Measurements from ENCODE around the gene AHNAK.

AHNAK gene

DNA sequence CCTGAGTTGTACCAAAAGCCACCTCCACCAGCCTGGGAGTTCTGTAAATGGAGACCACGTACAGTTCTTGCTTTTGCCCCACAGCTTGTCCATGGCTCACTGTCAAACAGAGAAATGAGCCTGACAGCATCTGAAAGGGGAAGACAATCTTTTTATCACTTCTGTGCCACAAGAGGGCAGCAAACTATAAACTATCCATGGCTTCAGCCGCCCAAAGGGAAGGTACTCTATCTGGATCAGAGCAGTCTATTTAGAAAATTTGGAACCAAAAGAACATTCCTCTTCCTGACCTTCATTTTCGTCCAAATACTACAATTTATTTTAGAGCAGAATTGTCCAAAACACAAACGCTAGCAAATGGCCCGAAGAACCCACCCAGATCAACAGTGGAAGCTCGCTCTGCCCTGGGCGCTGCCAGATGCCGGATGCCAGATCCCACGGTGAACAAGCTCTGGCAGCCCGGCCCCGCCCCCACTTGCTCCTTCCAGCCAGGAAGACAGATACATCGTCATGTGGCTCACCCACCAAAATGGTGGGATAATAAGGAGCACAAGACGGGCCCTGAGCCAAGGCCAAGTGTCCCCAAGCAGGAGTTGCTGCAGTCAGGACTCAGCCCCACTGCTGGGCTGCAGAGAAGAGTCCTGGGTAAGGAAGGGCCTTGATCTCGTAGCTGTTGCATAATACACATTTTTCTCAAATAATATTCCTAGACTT is 151.6 kb downstream of the AHNAK start (continued):
- TF ChIP-seq CSDC2 (CRISPR knock-in tag; IDR thresholded peaks at IDR 0.05), result 0 out of 2 replicates have a peak, but pooled peaks have one; percentile 56
- TF ChIP-seq BACH2 (CRISPR knock-in tag; IDR thresholded peaks at IDR 0.05; ENCODE audit: borderline replicate concordance), result no peak
- TF ChIP-seq RARB (CRISPR knock-in tag; IDR thresholded peaks at IDR 0.05), result no peak
- TF ChIP-seq SNAI2 (CRISPR knock-in tag; IDR thresholded peaks at IDR 0.05), result no peak
- TF ChIP-seq ISL1 (CRISPR knock-in tag; IDR thresholded peaks at IDR 0.05), result no peak

DNA sequence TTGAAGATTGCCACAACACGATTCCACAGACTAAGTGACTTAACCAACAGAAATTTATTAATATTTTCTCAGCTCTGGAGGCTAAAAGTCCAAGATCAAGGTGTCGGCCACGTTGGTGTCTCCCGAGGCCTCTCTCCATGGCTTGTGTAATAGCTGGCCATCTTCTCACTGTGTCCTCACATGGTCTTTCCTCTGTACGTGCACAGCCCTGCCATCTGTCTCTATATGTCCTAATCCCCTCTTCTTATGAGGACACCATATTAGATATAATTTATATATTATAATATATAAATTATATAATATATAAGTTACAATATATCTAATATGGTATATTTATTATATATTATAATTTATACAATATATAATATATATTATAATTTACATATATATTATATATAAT is 152.9 kb downstream of the AHNAK start:
- ATAC-seq, result no peak
- no peak for TF ChIP-seq ZNF8 (CRISPR knock-in tag; IDR thresholded peaks at IDR 0.05)
- no peak for TF ChIP-seq TOX (CRISPR knock-in tag; IDR thresholded peaks at IDR 0.05; ENCODE audit: borderline replicate concordance)
- TF ChIP-seq RARB (CRISPR knock-in tag; IDR thresholded peaks at IDR 0.05), result no peak

GRCh38 chr11:62393061-62393611 is 153.5 kb downstream of the AHNAK start:
- TF ChIP-seq SNAI2 (CRISPR knock-in tag; IDR thresholded peaks at IDR 0.05) (no peak), ZNF70 (CRISPR knock-in tag; IDR thresholded peaks at IDR 0.05) (no peak), GLIS3 (CRISPR knock-in tag; IDR thresholded peaks at IDR 0.05) (no peak), ZNF8 (CRISPR knock-in tag; IDR thresholded peaks at IDR 0.05) (no peak), PPARA (CRISPR knock-in tag; IDR thresholded peaks at IDR 0.05; ENCODE audit: borderline replicate concordance) (no peak), ISL1 (CRISPR knock-in tag; IDR thresholded peaks at IDR 0.05) (no peak), OSR1 (CRISPR knock-in tag; IDR thresholded peaks at IDR 0.05) (no peak), PATZ1 (CRISPR knock-in tag; IDR thresholded peaks at IDR 0.05; ENCODE audit: borderline replicate concordance) (no peak)
- TF ChIP-seq, protein P1, sequence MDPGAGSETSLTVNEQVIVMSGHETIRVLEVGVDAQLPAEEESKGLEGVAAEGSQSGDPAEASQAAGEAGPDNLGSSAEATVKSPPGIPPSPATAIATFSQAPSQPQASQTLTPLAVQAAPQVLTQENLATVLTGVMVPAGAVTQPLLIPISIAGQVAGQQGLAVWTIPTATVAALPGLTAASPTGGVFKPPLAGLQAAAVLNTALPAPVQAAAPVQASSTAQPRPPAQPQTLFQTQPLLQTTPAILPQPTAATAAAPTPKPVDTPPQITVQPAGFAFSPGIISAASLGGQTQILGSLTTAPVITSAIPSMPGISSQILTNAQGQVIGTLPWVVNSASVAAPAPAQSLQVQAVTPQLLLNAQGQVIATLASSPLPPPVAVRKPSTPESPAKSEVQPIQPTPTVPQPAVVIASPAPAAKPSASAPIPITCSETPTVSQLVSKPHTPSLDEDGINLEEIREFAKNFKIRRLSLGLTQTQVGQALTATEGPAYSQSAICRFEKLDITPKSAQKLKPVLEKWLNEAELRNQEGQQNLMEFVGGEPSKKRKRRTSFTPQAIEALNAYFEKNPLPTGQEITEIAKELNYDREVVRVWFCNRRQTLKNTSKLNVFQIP (CRISPR knock-in tag; IDR thresholded peaks at IDR 0.05; ENCODE audit: borderline replicate concordance, low read depth), result no peak
- TF ChIP-seq, protein P2, sequence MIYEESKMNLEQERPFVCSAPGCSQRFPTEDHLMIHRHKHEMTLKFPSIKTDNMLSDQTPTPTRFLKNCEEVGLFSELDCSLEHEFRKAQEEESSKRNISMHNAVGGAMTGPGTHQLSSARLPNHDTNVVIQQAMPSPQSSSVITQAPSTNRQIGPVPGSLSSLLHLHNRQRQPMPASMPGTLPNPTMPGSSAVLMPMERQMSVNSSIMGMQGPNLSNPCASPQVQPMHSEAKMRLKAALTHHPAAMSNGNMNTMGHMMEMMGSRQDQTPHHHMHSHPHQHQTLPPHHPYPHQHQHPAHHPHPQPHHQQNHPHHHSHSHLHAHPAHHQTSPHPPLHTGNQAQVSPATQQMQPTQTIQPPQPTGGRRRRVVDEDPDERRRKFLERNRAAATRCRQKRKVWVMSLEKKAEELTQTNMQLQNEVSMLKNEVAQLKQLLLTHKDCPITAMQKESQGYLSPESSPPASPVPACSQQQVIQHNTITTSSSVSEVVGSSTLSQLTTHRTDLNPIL (CRISPR knock-in tag; IDR thresholded peaks at IDR 0.05; ENCODE audit: low read depth), result no peak
- no peak for ATAC-seq

DNA sequence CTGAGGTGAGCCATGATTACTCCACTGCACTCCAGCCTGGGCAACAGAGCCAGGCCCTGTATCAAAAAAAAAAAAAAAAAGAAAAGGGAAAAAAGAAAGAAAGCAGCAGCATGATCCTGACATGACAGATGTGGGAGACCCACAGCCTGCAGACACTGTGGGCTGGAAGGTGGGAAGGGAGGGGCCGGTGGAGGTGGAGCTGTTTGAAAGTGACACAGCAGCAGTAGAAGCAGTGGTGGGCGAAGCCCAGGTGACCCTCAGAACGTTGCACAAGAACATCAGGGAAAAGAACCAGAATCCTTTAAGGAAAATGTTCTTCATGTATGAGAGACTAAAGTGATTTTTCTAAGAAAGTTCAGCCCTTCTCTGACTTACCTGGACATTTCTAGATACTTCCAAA is 154.1 kb downstream of the AHNAK start:
- no peak for ATAC-seq
- TF ChIP-seq CSDC2 (CRISPR knock-in tag; IDR thresholded peaks at IDR 0.05) (no peak), ZFP3 (CRISPR knock-in tag; IDR thresholded peaks at IDR 0.05) (no peak), ARNTL (CRISPR knock-in tag; IDR thresholded peaks at IDR 0.05; ENCODE audit: borderline replicate concordance, low read depth) (no peak), ZNF70 (CRISPR knock-in tag; IDR thresholded peaks at IDR 0.05) (no peak), PATZ1 (CRISPR knock-in tag; IDR thresholded peaks at IDR 0.05; ENCODE audit: borderline replicate concordance) (no peak), TSHZ2 (CRISPR knock-in tag; IDR thresholded peaks at IDR 0.05) (no peak), ZNF565 (CRISPR knock-in tag; conservative IDR thresholded peaks at IDR 0.05; ENCODE audit: low read depth) (no peak)
- TF ChIP-seq, protein P3, sequence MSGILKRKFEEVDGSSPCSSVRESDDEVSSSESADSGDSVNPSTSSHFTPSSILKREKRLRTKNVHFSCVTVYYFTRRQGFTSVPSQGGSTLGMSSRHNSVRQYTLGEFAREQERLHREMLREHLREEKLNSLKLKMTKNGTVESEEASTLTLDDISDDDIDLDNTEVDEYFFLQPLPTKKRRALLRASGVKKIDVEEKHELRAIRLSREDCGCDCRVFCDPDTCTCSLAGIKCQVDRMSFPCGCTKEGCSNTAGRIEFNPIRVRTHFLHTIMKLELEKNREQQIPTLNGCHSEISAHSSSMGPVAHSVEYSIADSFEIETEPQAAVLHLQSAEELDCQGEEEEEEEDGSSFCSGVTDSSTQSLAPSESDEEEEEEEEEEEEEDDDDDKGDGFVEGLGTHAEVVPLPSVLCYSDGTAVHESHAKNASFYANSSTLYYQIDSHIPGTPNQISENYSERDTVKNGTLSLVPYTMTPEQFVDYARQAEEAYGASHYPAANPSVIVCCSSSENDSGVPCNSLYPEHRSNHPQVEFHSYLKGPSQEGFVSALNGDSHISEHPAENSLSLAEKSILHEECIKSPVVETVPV (CRISPR knock-in tag; IDR thresholded peaks at IDR 0.05), result no peak

Measured in SK-N-SH treated with all-trans-retinoic acid at 6 μM for 48 hours (cell line).